Astrocyte of the spinal cord (primary cell): ENCODE data around the gene TMTC2.

Source experiments
- DNase-seq: peaks from one replicate; pipeline ENCODE4 v3.0.0; 2011; ENCODE audit warnings: low read depth, low spot score
- H3K4me3 ChIP-seq: 2 replicates; pipeline ENCODE4 v1.5.1; 2011; ENCODE audit warnings: low read depth, mild to moderate bottlenecking, low read length, moderate library complexity
- CTCF ChIP-seq: IDR thresholded peaks from 2 replicates; pipeline ENCODE4 v1.5.1; 2012; ENCODE audit warnings: low read depth, mild to moderate bottlenecking, low read length, inconsistent platforms
- in situ Hi-C: cut with HindIII; loops from 2 replicates; pipeline ENCODE4 v1.10.0; 2017; ENCODE audit warnings: low sequenced_read_pairs

Gene TMTC2

GRCh38 chr12:82721726-82722125 is 35.0 kb downstream of the TMTC2 start:
- no peak overlapping the region for H3K4me3 ChIP-seq
- TF ChIP-seq CTCF: no peak
- DNase-seq: no peak
- in situ Hi-C loops: no loop called here

GRCh38 chr12:82723093-82723492 is 36.4 kb downstream of the TMTC2 start:
- in situ Hi-C loops: no loop called here
- TF ChIP-seq CTCF: no peak
- no peak overlapping the region for H3K4me3 ChIP-seq
- DNase-seq: no peak

GRCh38 chr12:82723891-82724290 is 37.2 kb downstream of the TMTC2 start:
- in situ Hi-C loops: no loop called here
- TF ChIP-seq CTCF: no peak
- H3K4me3 ChIP-seq: no peak overlapping the region

GRCh38 chr12:82725741-82726140 is 39.0 kb downstream of the TMTC2 start:
- TF ChIP-seq CTCF: no peak
- in situ Hi-C loops: no loop called here
- H3K4me3 ChIP-seq: no peak overlapping the region
- DNase-seq: no peak

More at GRCh38 chr12:82723891-82724290, 37.2 kb downstream of the TMTC2 start:
- DNase-seq: no peak

- TF ChIP-seq CTCF: no peak
- in situ Hi-C loops: no loop called here
Measured at GRCh38 chr12:82727886-82728285, 41.2 kb downstream of the TMTC2 start.

GRCh38 chr12:82728710-82729109 is 42.0 kb downstream of the TMTC2 start:
- in situ Hi-C loops: no loop called here
- H3K4me3 ChIP-seq: no peak overlapping the region
- no peak for TF ChIP-seq CTCF
- no peak for DNase-seq

More at GRCh38 chr12:82727886-82728285, 41.2 kb downstream of the TMTC2 start:
- no peak for DNase-seq
- no peak overlapping the region for H3K4me3 ChIP-seq

- in situ Hi-C loops: no loop called here
- no peak for DNase-seq
- no peak overlapping the region for H3K4me3 ChIP-seq
- TF ChIP-seq CTCF: no peak
Measured at GRCh38 chr12:82730953-82731459, 44.3 kb downstream of the TMTC2 start.
